Stimulated activated CD8-positive, alpha-beta memory T cell treated with anti-CD3 and anti-CD28 coated beads, Interleukin-7, amount 100 ng/mL, for 24 hours (primary cell): ENCODE data around the gene PCSK6.
"Not testable (repeated sequence)": the region's sequence is repeated elsewhere in the genome, so short reads cannot be mapped to it uniquely, and the experiment has no call there.

ENCODE experiments used
- DNase-seq: peaks from one replicate; pipeline ENCODE4 v3.0.0-alpha.2; 2020; ENCODE audit warnings: low read depth

The PCSK6 gene

DNA sequence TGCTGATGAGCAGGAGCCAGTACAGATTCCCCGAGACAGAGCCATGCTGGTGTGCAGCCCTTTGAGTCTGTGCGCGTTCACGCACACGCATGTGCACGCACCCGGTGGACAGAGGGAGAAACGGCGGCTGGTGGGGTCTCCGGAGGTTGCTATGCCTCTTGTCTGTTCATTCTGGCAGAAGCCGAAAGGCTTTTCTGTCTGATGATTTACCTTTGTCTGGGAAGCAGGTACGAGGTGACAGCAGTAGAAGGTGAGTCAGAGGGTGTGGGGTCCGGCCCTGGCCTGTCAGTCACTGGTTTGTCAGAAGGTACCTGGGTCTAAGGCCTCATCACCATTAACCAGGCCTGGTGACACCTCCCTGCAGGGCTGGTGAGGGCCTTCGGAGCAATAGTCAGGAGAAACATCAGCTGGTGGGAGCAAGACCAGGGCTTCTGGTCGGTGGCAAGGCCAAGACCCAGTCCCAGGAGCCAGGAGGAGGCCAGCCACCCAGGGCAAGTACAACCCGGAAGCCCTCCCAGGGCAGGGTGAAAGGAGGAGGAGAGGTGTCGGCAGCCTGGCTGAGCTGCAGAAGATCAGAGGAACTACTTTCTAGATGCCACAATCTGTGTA is 7.5 kb downstream of the PCSK6 start:
- no peak for DNase-seq

GRCh38 chr15:101481381-101481705 is 8.2 kb downstream of the PCSK6 start:
- no peak for DNase-seq

DNA sequence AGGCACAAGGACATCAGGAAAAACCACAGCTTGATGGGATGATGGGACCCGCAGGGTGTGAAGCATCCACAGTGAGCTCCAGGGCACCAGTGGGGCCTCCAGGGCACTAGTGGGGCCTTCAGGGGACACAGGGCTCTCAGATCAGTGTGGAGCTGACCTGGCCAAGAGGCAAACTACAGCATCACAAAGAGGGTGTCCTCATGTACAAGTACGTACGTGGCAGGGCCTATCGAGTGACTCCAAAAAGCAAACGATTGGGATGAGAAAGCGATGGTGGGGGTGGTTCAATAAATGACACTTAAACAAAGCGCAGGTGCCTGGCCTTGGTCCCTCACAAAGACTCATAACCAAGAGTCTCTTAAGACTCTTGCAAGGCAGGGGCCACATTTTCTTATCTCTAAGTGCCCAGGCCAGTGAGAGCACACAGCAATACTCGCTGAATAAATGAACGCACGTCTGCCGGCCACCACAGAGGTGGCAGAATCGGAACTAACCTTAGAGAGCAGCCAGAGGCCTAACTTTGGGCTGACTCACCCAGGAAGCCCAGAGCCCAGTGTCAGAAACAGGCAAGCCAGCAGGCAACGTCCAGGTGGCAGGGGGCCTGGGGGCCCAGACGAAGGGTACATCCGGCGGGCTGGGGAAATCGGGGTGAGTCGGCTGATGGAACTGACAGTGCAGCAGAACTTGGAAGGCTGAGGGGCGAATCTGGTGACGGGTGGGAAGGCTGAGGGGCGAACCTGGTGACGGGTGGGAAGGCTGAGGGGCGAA is 8.7 kb downstream of the PCSK6 start:
- no peak for DNase-seq

GRCh38 chr15:101479851-101480612 is 9.5 kb downstream of the PCSK6 start:
- no peak for DNase-seq

DNA sequence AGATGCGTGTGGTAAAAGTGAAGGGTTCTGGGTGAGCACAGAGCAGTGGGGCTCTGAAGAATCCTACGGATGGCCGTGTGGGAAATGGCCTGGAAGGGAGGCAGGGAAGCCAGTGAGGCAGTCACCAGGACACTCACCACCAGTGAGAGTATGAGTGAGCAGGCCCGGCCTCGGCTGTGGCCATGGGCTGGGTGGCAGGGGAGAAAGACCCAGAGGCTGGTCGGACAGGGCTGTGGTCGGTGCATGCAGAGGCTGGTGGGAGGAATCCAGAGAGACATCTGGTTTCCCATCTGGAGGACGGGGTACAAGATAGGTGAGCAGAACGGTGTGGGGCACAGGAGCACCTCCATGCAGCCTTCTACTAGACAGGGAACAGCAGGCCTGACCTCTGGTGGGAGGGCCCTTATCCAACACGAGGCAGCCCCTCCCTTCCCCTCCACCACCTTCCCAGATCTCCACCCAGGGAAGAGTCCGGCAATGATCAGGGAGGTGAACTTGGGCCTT is 10.1 kb downstream of the PCSK6 start:
- DNase-seq: no peak

DNA sequence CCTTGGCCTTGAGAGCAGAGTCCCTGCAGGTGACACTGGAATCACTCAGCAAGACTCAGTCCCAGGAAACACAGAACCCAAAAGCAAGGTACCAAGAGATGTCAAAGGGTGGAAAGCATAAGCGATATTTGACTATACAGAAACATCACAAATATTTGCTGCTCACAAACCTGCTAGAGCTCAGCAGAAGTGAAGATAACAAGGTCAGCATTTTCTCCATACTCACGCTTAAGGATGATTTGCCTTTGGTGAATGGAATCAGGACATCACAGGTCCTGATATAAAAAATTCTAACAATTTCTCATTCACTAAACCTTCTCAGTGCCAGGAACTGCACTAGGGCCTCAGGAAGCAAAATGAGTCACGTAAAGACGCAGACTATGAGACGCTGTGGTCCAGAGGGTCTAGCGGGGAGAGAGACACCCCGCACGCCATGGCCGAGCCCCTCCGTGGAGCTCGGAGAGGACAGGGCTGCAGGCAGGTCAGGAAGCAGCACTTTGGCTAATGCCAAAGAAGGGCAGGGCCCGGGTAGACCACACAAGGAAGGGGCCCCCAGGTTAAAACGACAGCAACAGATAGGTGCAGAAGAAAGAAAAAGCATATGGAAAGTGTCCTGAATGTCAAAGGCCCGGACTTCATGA is 10.7 kb downstream of the PCSK6 start:
- no peak for DNase-seq

DNA sequence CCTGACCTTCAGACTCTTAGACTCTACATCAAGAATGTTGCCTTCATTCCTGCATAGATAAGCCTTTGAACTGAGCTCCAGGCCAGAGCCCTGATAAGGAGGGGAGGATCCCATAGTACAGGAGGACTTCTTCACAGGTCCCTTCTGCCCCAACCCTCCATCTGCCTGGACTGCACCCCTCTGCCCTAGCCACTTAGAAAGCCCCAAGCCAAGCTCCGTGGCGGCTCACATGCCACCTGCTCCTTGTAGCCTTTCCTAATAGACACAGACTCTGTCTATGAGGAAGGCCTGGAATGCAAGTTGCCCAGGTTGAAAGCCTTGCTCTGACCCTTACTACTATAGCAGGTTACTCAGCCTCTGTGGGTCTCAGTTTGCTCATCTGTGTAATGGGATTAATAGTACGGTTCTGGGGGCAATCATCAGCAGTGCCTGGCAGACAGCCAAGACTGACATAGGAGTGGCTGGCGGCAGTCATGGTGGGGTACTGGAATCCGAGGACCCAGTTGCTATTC is 11.6 kb downstream of the PCSK6 start:
- no peak for DNase-seq

- DNase-seq: no peak
Observed at GRCh38 chr15:101476756-101477155, 12.8 kb downstream of the PCSK6 start.

DNA sequence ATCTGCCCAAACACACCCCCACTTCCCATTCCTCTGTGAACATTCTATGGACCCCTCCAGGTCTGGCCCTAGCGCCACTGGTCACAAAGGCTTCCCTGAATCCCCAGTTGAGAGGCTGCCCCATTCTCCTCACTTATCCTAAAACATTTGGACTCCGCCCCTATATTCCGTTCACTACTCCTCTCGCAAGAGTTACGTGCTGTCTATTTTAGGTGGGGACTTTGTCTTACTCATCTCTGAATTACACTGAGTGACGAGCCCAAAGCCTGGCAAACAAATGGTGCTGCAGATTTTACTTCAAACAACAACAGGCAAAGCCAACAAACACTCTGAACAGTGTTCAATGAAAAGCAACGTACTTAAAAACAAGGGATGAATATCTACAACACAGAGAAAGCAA is 14.5 kb downstream of the PCSK6 start:
- DNase-seq: no peak

- DNase-seq: no peak
Observed at GRCh38 chr15:101474233-101474632, 15.3 kb downstream of the PCSK6 start.

DNA sequence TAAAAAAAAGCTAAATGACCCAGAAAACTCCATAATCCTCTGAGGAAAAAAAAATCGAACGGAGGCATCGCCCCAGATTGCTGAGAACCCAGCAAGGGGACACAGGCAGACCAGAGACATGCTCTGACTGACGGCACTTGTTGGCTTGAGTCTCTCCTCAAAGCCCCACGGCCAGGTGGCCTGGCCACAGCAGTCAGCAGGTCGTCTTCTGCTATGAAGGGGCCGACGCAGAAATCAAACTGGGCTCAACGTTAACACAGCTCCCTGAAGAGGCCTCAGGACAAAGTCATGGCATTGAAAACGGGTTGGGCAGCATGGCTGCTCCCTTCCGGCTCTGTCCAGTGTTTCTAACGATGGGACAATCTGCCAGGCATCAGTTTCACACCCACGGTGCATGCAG is 17.5 kb downstream of the PCSK6 start:
- no peak for DNase-seq

DNA sequence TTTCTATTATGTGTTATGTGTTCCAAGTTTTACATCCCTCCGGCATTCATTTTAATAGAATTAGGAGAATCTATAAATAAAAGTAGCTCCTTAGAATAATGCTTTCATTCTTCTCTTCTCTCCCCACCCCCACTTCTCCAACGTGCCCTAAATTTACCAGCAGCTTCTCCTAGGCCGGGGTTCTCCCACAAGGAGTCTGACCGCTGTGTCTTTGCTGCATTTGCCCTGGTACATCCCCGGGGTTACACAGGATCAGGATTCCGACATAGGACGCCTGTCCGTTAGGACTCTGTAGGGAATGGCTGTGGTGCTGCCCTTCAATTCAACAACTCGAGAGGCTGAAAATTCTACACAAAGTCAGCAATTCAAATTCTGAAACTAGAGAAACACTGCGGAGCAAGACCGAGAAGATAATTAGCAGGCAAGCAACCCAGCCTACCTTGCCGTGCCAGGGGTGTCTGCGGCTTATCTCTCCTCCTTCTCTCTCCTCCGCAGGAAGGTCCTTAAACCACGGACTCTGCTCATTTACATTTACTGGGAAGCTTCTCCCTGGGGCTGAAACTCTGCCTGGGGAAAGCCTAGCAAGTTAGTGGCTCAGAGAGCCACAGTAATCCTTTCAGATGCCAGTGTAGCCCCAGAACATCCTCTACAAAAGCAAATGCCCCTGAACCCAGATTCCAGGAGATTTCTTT is 18.8 kb downstream of the PCSK6 start:
- no peak for DNase-seq

DNA sequence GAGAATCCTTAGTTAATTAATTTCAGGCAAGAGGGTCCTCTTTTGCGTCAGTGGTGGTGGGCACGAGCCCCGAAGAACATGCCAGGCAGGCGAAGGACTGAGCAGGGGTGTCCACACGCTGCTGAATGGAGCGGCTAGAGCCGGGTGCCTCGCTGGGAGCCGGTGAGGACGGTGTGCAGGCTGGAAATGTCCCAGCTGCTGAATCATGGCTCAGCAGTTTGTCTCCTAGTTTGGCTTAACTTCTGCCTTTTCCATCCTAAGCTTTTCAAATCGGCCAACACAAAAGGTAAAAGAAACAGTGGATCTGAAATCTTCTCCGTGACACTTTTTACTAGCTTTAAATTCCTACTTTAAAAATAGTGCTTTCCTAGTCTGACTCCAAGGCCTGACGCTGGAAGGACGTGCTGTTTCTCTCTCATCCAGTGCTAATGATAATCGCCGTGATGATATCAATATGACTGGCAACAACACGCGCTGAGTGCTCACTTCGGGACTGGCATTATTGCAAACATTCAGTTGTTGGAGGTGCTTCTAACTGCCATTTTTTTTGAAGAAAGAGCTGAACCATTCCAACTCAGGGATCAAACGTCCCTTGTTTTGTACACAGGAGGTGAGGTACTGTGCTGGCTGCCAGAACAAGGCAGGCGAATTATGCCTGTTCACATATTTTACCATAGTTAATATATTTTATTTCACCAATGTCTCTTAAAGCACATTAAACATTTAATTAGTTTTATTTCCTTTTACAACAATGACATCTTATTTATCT is 19.8 kb downstream of the PCSK6 start:
- no peak for DNase-seq

DNA sequence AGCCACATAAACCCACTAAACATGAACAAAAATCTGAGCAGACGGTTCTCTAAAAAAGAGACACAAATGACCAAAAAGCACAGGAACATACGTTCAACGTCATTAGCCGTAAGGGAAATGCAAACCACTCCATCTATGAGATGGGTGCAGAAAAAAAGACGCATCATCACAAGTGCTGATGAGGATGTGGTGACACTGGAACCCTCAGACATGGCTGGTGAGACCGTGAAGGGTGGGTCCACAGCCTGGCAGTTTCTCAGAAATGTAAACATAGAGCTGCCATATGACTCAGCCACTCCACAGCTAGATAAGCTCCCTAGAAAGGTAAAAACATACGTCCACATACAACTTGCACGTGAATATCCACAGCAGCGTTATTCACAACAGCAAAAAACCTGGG is 23.3 kb downstream of the PCSK6 start:
- no peak for DNase-seq

GRCh38 chr15:101464999-101465669 is 24.4 kb downstream of the PCSK6 start:
- DNase-seq: no peak

DNA sequence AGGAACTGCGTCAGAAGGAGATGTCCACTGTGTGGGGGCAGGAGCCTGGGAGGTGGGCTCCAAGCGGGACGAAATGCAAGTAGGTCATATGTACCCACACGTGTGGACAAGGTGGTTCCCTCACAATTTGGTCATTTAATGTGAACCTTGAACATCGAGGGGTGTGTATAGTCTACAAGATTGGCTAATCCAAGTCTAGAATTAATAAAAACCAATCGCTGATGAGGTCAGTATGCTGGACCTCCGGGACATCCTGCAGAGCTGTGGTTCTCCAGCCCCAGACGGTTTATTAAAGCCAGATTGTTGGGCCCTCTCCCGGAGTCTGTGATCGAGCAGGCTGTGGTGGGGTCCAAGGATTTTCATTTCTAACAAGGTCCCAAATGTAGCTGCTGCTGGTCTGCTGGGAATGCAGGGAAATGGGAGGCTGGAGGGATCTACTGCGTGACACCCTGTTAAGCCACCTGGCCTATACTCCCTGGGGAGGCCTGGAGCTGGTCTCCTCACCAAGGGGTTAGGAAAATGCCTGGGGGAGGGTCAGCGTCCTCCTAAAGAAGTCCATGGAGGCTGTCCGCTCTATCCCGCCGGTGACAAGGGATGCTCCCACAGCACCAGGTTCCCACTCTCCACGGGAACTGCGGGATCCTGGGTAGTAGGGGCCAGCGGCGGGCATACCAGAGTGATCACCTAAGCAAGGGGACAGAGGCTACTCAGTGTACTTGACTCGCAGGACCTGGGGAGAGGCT is 25.1 kb downstream of the PCSK6 start:
- no peak for DNase-seq

- DNase-seq: not testable (repeated sequence)
Observed at GRCh38 chr15:101463696-101464095, 25.8 kb downstream of the PCSK6 start.

DNA sequence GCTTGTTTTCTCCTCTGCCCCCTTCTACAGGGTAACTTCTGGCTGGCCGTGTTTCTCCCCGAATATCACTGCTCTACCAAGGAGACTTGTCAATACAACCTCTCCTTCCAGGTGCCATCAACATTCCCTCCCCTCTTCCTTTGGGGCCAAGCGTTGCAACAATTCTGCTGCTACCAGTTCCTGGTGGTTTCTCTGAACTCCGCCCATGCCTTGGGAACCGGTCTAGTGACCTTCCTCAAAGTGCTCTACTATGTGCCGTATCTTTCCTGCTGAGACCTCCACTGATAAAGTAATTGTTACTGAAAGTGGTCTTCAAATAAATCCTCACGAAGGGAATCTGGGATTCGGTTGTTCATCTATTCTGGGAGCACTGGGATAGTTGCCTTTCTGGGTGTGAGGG is 26.2 kb downstream of the PCSK6 start:
- DNase-seq: no peak

GRCh38 chr15:101461097-101461496 is 28.4 kb downstream of the PCSK6 start:
- no peak for DNase-seq
